HCT116 (cell line): ENCODE measurements around the gene IFNL2. TPM values are rescaled to one million over a fixed set of nuclear protein-coding genes. Genes with fewer than 3 reads are reported as not detected.

Experiments
- ATAC-seq: fragments of 200-7000 bp; cut with Tn5 transposase; 2 replicates; pipeline ENCODE4 v1.9.1; 2020; ENCODE audit warnings: mild to moderate bottlenecking, moderate library complexity
- BruUV-seq: library from RNA; stranded (reverse); fragments of 400-500 nt; replicated peaks from 2 replicates; lab custom pipeline; 2021; lab: Mats Ljungman, UMichigan
- CTCF ChIA-PET: fragments of 300-600 bp; sonication (Branson Sonifier 250); formaldehyde crosslinking; loops from one replicate; lab custom pipeline; 2021; ENCODE audit warnings: antibody characterized with exemption; lab: Charles Lee
- POLR2A ChIA-PET: fragments of 300-600, 350-600 bp; sonication (Branson Sonifier 250); formaldehyde crosslinking; loops from one replicate; lab custom pipeline; 2021; ENCODE audit warnings: antibody characterized with exemption; lab: Charles Lee
- RAD21 ChIA-PET, 2 experiments: fragments of 300-600 bp; sonication (Branson Sonifier 250); formaldehyde crosslinking; loops; one replicate each; lab custom pipeline; 2023; ENCODE audit warnings: low total read pairs in 2 of 2; ENCODE audit not compliant: uncharacterized antibody in 2 of 2, unreplicated experiment in 2 of 2, low non-redundant PET in 1 of 2; lab: Charles Lee
- DNase-seq: peaks from one replicate; pipeline ENCODE4 v3.0.0-alpha.2; 2010; ENCODE audit warnings: low read depth, low spot score
- H2AFZ ChIP-seq: fragments of 200-600 bp; shearing (Covaris generic), sonication (generic); 2 replicates; pipeline ENCODE4 v1.6.1; 2017; ENCODE audit warnings: low read depth, mixed run types, mixed read lengths, antibody characterized with exemption, low read length; ENCODE audit not compliant: poor library complexity, severe bottlenecking
- H3K27ac ChIP-seq: 2 replicates; pipeline ENCODE4 v1.5.1; 2012; ENCODE audit warnings: low read depth, low read length
- H3K27me3 ChIP-seq: fragments of 200-600 bp; sonication (generic); 2 replicates; pipeline ENCODE4 v1.6.1; 2016; ENCODE audit warnings: mixed run types, low read length, mixed read lengths; ENCODE audit not compliant: insufficient read depth
- H3K36me3 ChIP-seq, 2 experiments: fragments of 200-500 bp in 1 of 2; fragments of 200-600 bp in 1 of 2; sonication (Bioruptor generic) in 1 of 2; sonication (generic) in 1 of 2; 2 replicates each; pipeline versions ENCODE4 v1.5.1 to v1.6.1; 2014 to 2016; ENCODE audit warnings: low read length in 2 of 2, inconsistent platforms in 1 of 2, mixed read lengths in 1 of 2, mixed run types in 1 of 2; ENCODE audit not compliant: insufficient read depth in 2 of 2, control insufficient read depth in 1 of 2
- H3K4me1 ChIP-seq, 2 experiments: fragments of 200-600 bp in 1 of 2; sonication (generic) in 1 of 2; 2 replicates each; pipeline versions ENCODE4 v1.5.1 to v1.6.1; 2012 to 2017; ENCODE audit warnings: low read length in 2 of 2, inconsistent platforms in 1 of 2, mild to moderate bottlenecking in 1 of 2, mixed read lengths in 1 of 2, mixed run types in 1 of 2, moderate library complexity in 1 of 2; ENCODE audit not compliant: insufficient read depth in 2 of 2, control insufficient read depth in 1 of 2
- H3K4me2 ChIP-seq: fragments of 200-600 bp; sonication (generic); 2 replicates; pipeline ENCODE4 v1.6.1; 2017; ENCODE audit warnings: mixed run types, low read length, mixed read lengths
- H3K4me3 ChIP-seq, 2 experiments: fragments of 200-600 bp in 1 of 2; sonication (generic) in 1 of 2; replicated peaks in 1 of 2; 2 replicates each; pipeline ENCODE4 v1.5.1; 2011 to 2016; ENCODE audit warnings: low read length in 2 of 2, control low read depth in 1 of 2, low read depth in 1 of 2, mild to moderate bottlenecking in 1 of 2, mixed read lengths in 1 of 2, mixed run types in 1 of 2
- H3K79me2 ChIP-seq: fragments of 200-600 bp; sonication (generic); 2 replicates; pipeline ENCODE4 v1.6.1; 2017; ENCODE audit warnings: mild to moderate bottlenecking, mixed run types, low read length, moderate library complexity, mixed read lengths; ENCODE audit not compliant: insufficient read depth
- H3K9ac ChIP-seq: fragments of 200-600 bp; sonication (generic); 2 replicates; pipeline ENCODE4 v1.6.1; 2016; ENCODE audit warnings: low read length, mixed read lengths
- H3K9me2 ChIP-seq: fragments of 200-600 bp; sonication (generic), shearing (Covaris generic); 2 replicates; pipeline ENCODE4 v1.6.1; 2017; ENCODE audit warnings: mixed run types, mild to moderate bottlenecking, moderate library complexity; ENCODE audit not compliant: insufficient read depth
- H3K9me3 ChIP-seq, 2 experiments: fragments of 200-500 bp in 1 of 2; fragments of 200-600 bp in 1 of 2; sonication (Bioruptor generic) in 1 of 2; sonication (generic) in 1 of 2; 2 replicates each; pipeline ENCODE4 v1.6.1; 2014 to 2017; ENCODE audit warnings: low read length in 2 of 2, mixed read lengths in 2 of 2, inconsistent platforms in 1 of 2, low read depth in 1 of 2, mild to moderate bottlenecking in 1 of 2, mixed run types in 1 of 2, moderate library complexity in 1 of 2; ENCODE audit not compliant: control insufficient read depth in 1 of 2, insufficient read depth in 1 of 2
- H4K20me1 ChIP-seq: fragments of 200-600 bp; sonication (generic), shearing (Covaris generic); 2 replicates; pipeline ENCODE4 v1.6.1; 2017; ENCODE audit warnings: mixed run types, mild to moderate bottlenecking, moderate library complexity; ENCODE audit not compliant: insufficient read depth
- ATF3 ChIP-seq: IDR thresholded peaks from 2 replicates; pipeline ENCODE4 v1.6.1; 2012
- CBX3 ChIP-seq: IDR thresholded peaks from 2 replicates; pipeline ENCODE4 v1.6.1; 2012; ENCODE audit warnings: low read depth
- CTCF ChIP-seq, 3 experiments: fragments of 200-600 bp in 1 of 3; sonication (generic) in 1 of 3; IDR thresholded peaks in 2 of 3; conservative IDR thresholded peaks in 1 of 3; 2 replicates each; pipeline ENCODE4 v1.5.1; 2012 to 2017; ENCODE audit warnings: low read depth in 2 of 3, low read length in 2 of 3, antibody characterized with exemption in 1 of 3, borderline replicate concordance in 1 of 3, control low read depth in 1 of 3, mild to moderate bottlenecking in 1 of 3, mixed read lengths in 1 of 3, mixed run types in 1 of 3, moderate library complexity in 1 of 3; ENCODE audit not compliant: insufficient read depth in 1 of 3
- ELF1 ChIP-seq: IDR thresholded peaks from 2 replicates; pipeline ENCODE4 v1.6.1; 2012; ENCODE audit warnings: low read depth, borderline replicate concordance
- EZH2 ChIP-seq: fragments of 200-600 bp; sonication (generic); IDR thresholded peaks from 2 replicates; pipeline ENCODE4 v1.6.1; 2017; ENCODE audit warnings: antibody characterized with exemption, mixed run types
- FOSL1 ChIP-seq: IDR thresholded peaks from 2 replicates; pipeline ENCODE4 v1.6.1; 2012; ENCODE audit warnings: low read depth
- JUND ChIP-seq: IDR thresholded peaks from 2 replicates; pipeline ENCODE4 v1.6.1; 2012
- POLR2A ChIP-seq: IDR thresholded peaks from 2 replicates; pipeline ENCODE4 v1.7.0; 2011; ENCODE audit warnings: borderline replicate concordance; ENCODE audit not compliant: insufficient read depth, insufficient read length; ENCODE audit errors: extremely low read depth
- SIN3A ChIP-seq: IDR thresholded peaks from 2 replicates; pipeline ENCODE4 v1.6.1; 2012; ENCODE audit warnings: low read depth
- SP1 ChIP-seq: IDR thresholded peaks from 2 replicates; pipeline ENCODE4 v1.6.1; 2012; ENCODE audit warnings: low read depth
- YY1 ChIP-seq: IDR thresholded peaks from 2 replicates; pipeline ENCODE4 v1.6.1; 2011; ENCODE audit warnings: low read length, low read depth, moderate library complexity, mild to moderate bottlenecking; ENCODE audit not compliant: insufficient replicate concordance; ENCODE audit errors: extremely low read depth
- ZBTB33 ChIP-seq: IDR thresholded peaks from 2 replicates; pipeline ENCODE4 v1.6.1; 2011; ENCODE audit warnings: mild to moderate bottlenecking, low read length, moderate library complexity; ENCODE audit not compliant: insufficient replicate concordance; ENCODE audit errors: extremely low read depth
- ZNF274 ChIP-seq: fragments of 200-500 bp; sonication (Bioruptor generic); IDR thresholded peaks from 2 replicates; pipeline ENCODE4 v1.6.1; 2014; ENCODE audit warnings: mild to moderate bottlenecking, low read depth, low read length, inconsistent platforms
- intact Hi-C: fragments of 100-400 bp; cut with micrococcal nuclease; formaldehyde crosslinking; loops from 2 replicates; pipeline ENCODE4 v1.10.0; 2022
- total RNA-seq: library from RNA; stranded (reverse); gene quantifications from one replicate; pipeline ENCODE4 v1.2.1, GENCODE V29; 2021; ENCODE audit not compliant: unreplicated experiment

IFNL2 gene
- total RNA-seq, 1 experiment from 2014 or later = not detected

GRCh38 chr19:39252458-39252857, 15.7 kb upstream of the IFNL2 start (continued):
- TF ChIP-seq CTCF (IDR thresholded peaks at IDR 0.05 in 2 of 3, conservative IDR thresholded peaks at IDR 0.05 in 1 of 3; ENCODE audit: borderline replicate concordance in 1 of 3, insufficient read depth in 1 of 3, low read depth in 2 of 3, low read length in 2 of 3) = no peak
- no peak for TF ChIP-seq ATF3
- no peak for TF ChIP-seq ELF1
- no peak for TF ChIP-seq SP1
- TF ChIP-seq POLR2A = no peak
- TF ChIP-seq YY1 = no peak
- no peak for TF ChIP-seq ZBTB33
- TF ChIP-seq CBX3 = no peak
- TF ChIP-seq SIN3A = no peak
- TF ChIP-seq EZH2 = no peak

- Histone ChIP-seq H3K27me3 (no peaks in the 10 kb centered on the region), H3K4me2 (no peak overlapping the region), H3K79me2 (no peaks in the 10 kb centered on the region), H3K4me3 (no peak overlapping the region), H3K9me3 (no peaks in the 10 kb centered on the region), H3K27ac (no peak overlapping the region), H3K36me3 (no peaks in the 10 kb centered on the region), H3K9ac (no peak overlapping the region), H3K4me1 (peaks cover 3 to 12% of the 10 kb centered on the region in 2 experiments; a peak in 2 of 4 replicates), H4K20me1 (no peaks in the 10 kb centered on the region), H2AFZ (no peak overlapping the region), H3K9me2 (no peaks in the 10 kb centered on the region)
- BruUV-seq = no TSS peak
- TF ChIP-seq JUND = no peak
- no peak for TF ChIP-seq ZNF274
- TF ChIP-seq SIN3A = no peak
- TF ChIP-seq YY1 = no peak
- no peak for TF ChIP-seq FOSL1
- no peak for TF ChIP-seq CBX3
- TF ChIP-seq ZBTB33 = no peak
- no peak for TF ChIP-seq ELF1
- ChIA-PET CTCF (no interaction called here), POLR2A (no interaction called here), RAD21 (no interaction called here)
- DNase-seq = no peak
- intact Hi-C loops = no loop called here
- no peak for ATAC-seq
These were observed 14.6 kb upstream of the IFNL2 start for GRCh38 chr19:39253374-39254149.
